Measurements from ENCODE around the gene DYNC2H1.
"Not testable (repeated sequence)": the region's sequence is repeated elsewhere in the genome, so short reads cannot be mapped to it uniquely, and the experiment has no call there.

The DYNC2H1 gene

GRCh38 chr11:103359216-103359615 is 250.0 kb downstream of the DYNC2H1 start:
- H3K9ac ChIP-seq (ENCODE audit: low read depth in 1 of 2, low read length in 2 of 2) = no peak overlapping the region
- no peaks in the 10 kb centered on the region for H3K4me1 ChIP-seq (ENCODE audit: control insufficient read depth in 1 of 2, insufficient read depth in 2 of 2, low read length in 2 of 2)
- H3K4me3 ChIP-seq (ENCODE audit: low read depth in 1 of 2, low read length in 2 of 2) = no peak overlapping the region
- H3K36me3 ChIP-seq (ENCODE audit: control insufficient read depth in 1 of 2, insufficient read depth in 2 of 2, low read length in 2 of 2) = no peaks in the 10 kb centered on the region
- H3K9me3 ChIP-seq (ENCODE audit: control insufficient read depth in 1 of 2, low read length in 2 of 2) = no peaks in the 10 kb centered on the region
- no peak overlapping the region for H3K27ac ChIP-seq (ENCODE audit: low read depth, low read length)
- H3K27me3 ChIP-seq (ENCODE audit: control insufficient read depth in 1 of 2, insufficient read depth in 2 of 2, low read length in 2 of 2) = no peaks in the 10 kb centered on the region

GRCh38 chr11:103364687-103365086 is 255.5 kb downstream of the DYNC2H1 start:
- Histone ChIP-seq H3K4me1 (ENCODE audit: control insufficient read depth in 1 of 2, insufficient read depth in 2 of 2, low read length in 2 of 2) (no peaks in the 10 kb centered on the region), H3K27me3 (ENCODE audit: control insufficient read depth in 1 of 2, insufficient read depth in 2 of 2, low read length in 2 of 2) (no peaks in the 10 kb centered on the region), H3K9me3 (ENCODE audit: control insufficient read depth in 1 of 2, low read length in 2 of 2) (no peaks in the 10 kb centered on the region), H3K36me3 (ENCODE audit: control insufficient read depth in 1 of 2, insufficient read depth in 2 of 2, low read length in 2 of 2) (no peaks in the 10 kb centered on the region), H3K27ac (ENCODE audit: low read depth, low read length) (no peak overlapping the region), H3K9ac (ENCODE audit: low read depth in 1 of 2, low read length in 2 of 2) (no peak overlapping the region), H3K4me3 (ENCODE audit: low read depth in 1 of 2, low read length in 2 of 2) (no peak overlapping the region)

- Histone ChIP-seq H3K9me3 (ENCODE audit: control insufficient read depth in 1 of 2, low read length in 2 of 2) (no peaks in the 10 kb centered on the region), H3K27ac (ENCODE audit: low read depth, low read length) (no peak overlapping the region), H3K4me3 (ENCODE audit: low read depth in 1 of 2, low read length in 2 of 2) (no peak overlapping the region)
These were observed 258.4 kb downstream of the DYNC2H1 start for GRCh38 chr11:103367650-103368049.

GRCh38 chr11:103368145-103368544 is 258.9 kb downstream of the DYNC2H1 start:
- H3K36me3 ChIP-seq (ENCODE audit: control insufficient read depth in 1 of 2, insufficient read depth in 2 of 2, low read length in 2 of 2) = no peaks in the 10 kb centered on the region
- H3K9me3 ChIP-seq (ENCODE audit: control insufficient read depth in 1 of 2, low read length in 2 of 2) = peaks cover 0 to under 1% of the 10 kb centered on the region in 2 donors
- no peaks in the 10 kb centered on the region for H3K4me1 ChIP-seq (ENCODE audit: control insufficient read depth in 1 of 2, insufficient read depth in 2 of 2, low read length in 2 of 2)
- no peak overlapping the region for H3K9ac ChIP-seq (ENCODE audit: low read depth in 1 of 2, low read length in 2 of 2)
- no peak overlapping the region for H3K27ac ChIP-seq (ENCODE audit: low read depth, low read length)
- no peaks in the 10 kb centered on the region for H3K27me3 ChIP-seq (ENCODE audit: control insufficient read depth in 1 of 2, insufficient read depth in 2 of 2, low read length in 2 of 2)
- no peak overlapping the region for H3K4me3 ChIP-seq (ENCODE audit: low read depth in 1 of 2, low read length in 2 of 2)

More at GRCh38 chr11:103367650-103368049, 258.4 kb downstream of the DYNC2H1 start:
- Histone ChIP-seq H3K27me3 (ENCODE audit: control insufficient read depth in 1 of 2, insufficient read depth in 2 of 2, low read length in 2 of 2) (no peaks in the 10 kb centered on the region), H3K36me3 (ENCODE audit: control insufficient read depth in 1 of 2, insufficient read depth in 2 of 2, low read length in 2 of 2) (no peaks in the 10 kb centered on the region), H3K9ac (ENCODE audit: low read depth in 1 of 2, low read length in 2 of 2) (no peak overlapping the region), H3K4me1 (ENCODE audit: control insufficient read depth in 1 of 2, insufficient read depth in 2 of 2, low read length in 2 of 2) (no peaks in the 10 kb centered on the region)

- Histone ChIP-seq H3K9me3 (ENCODE audit: control insufficient read depth in 1 of 2, low read length in 2 of 2) (peaks cover 3 to 12% of the 10 kb centered on the region in 2 donors), H3K27me3 (ENCODE audit: control insufficient read depth in 1 of 2, insufficient read depth in 2 of 2, low read length in 2 of 2) (no peaks in the 10 kb centered on the region), H3K36me3 (ENCODE audit: control insufficient read depth in 1 of 2, insufficient read depth in 2 of 2, low read length in 2 of 2) (no peaks in the 10 kb centered on the region), H3K4me3 (ENCODE audit: low read depth in 1 of 2, low read length in 2 of 2) (no peak overlapping the region), H3K9ac (ENCODE audit: low read depth in 1 of 2, low read length in 2 of 2) (no peak overlapping the region), H3K27ac (ENCODE audit: low read depth, low read length) (no peak overlapping the region), H3K4me1 (ENCODE audit: control insufficient read depth in 1 of 2, insufficient read depth in 2 of 2, low read length in 2 of 2) (no peaks in the 10 kb centered on the region)
These were observed 260.9 kb downstream of the DYNC2H1 start for GRCh38 chr11:103370076-103370475.

GRCh38 chr11:103372906-103373305 is 263.7 kb downstream of the DYNC2H1 start:
- H3K9me3 ChIP-seq (ENCODE audit: control insufficient read depth in 1 of 2, low read length in 2 of 2) = peaks cover 3 to 12% of the 10 kb centered on the region in 2 donors
- no peak overlapping the region for H3K9ac ChIP-seq (ENCODE audit: low read depth in 1 of 2, low read length in 2 of 2)
- H3K36me3 ChIP-seq (ENCODE audit: control insufficient read depth in 1 of 2, insufficient read depth in 2 of 2, low read length in 2 of 2) = no peaks in the 10 kb centered on the region
- H3K27me3 ChIP-seq (ENCODE audit: control insufficient read depth in 1 of 2, insufficient read depth in 2 of 2, low read length in 2 of 2) = no peaks in the 10 kb centered on the region
- no peak overlapping the region for H3K4me3 ChIP-seq (ENCODE audit: low read depth in 1 of 2, low read length in 2 of 2)
- H3K4me1 ChIP-seq (ENCODE audit: control insufficient read depth in 1 of 2, insufficient read depth in 2 of 2, low read length in 2 of 2) = no peaks in the 10 kb centered on the region
- no peak overlapping the region for H3K27ac ChIP-seq (ENCODE audit: low read depth, low read length)

GRCh38 chr11:103374227-103374626 is 265.0 kb downstream of the DYNC2H1 start:
- not testable (repeated sequence) for H3K27me3 ChIP-seq (ENCODE audit: control insufficient read depth in 1 of 2, insufficient read depth in 2 of 2, low read length in 2 of 2); H3K36me3 ChIP-seq (ENCODE audit: control insufficient read depth in 1 of 2, insufficient read depth in 2 of 2, low read length in 2 of 2); H3K4me1 ChIP-seq (ENCODE audit: control insufficient read depth in 1 of 2, insufficient read depth in 2 of 2, low read length in 2 of 2); H3K27ac ChIP-seq (ENCODE audit: low read depth, low read length); H3K4me3 ChIP-seq (ENCODE audit: low read depth in 1 of 2, low read length in 2 of 2); H3K9ac ChIP-seq (ENCODE audit: low read depth in 1 of 2, low read length in 2 of 2)
- peaks cover 3 to 12% of the 10 kb centered on the region in 2 donors for H3K9me3 ChIP-seq (ENCODE audit: control insufficient read depth in 1 of 2, low read length in 2 of 2)

GRCh38 chr11:103378931-103379330 is 269.7 kb downstream of the DYNC2H1 start:
- H3K4me3 ChIP-seq (ENCODE audit: low read depth in 1 of 2, low read length in 2 of 2) = no peak overlapping the region
- H3K4me1 ChIP-seq (ENCODE audit: control insufficient read depth in 1 of 2, insufficient read depth in 2 of 2, low read length in 2 of 2) = no peaks in the 10 kb centered on the region
- no peak overlapping the region for H3K9ac ChIP-seq (ENCODE audit: low read depth in 1 of 2, low read length in 2 of 2)
- no peak overlapping the region for H3K27ac ChIP-seq (ENCODE audit: low read depth, low read length)
- peaks cover 3 to 7% of the 10 kb centered on the region in 2 donors for H3K9me3 ChIP-seq (ENCODE audit: control insufficient read depth in 1 of 2, low read length in 2 of 2)
- no peaks in the 10 kb centered on the region for H3K27me3 ChIP-seq (ENCODE audit: control insufficient read depth in 1 of 2, insufficient read depth in 2 of 2, low read length in 2 of 2)
- no peaks in the 10 kb centered on the region for H3K36me3 ChIP-seq (ENCODE audit: control insufficient read depth in 1 of 2, insufficient read depth in 2 of 2, low read length in 2 of 2)

- Histone ChIP-seq H3K27me3 (ENCODE audit: control insufficient read depth in 1 of 2, insufficient read depth in 2 of 2, low read length in 2 of 2) (no peaks in the 10 kb centered on the region), H3K4me3 (ENCODE audit: low read depth in 1 of 2, low read length in 2 of 2) (no peak overlapping the region), H3K9me3 (ENCODE audit: control insufficient read depth in 1 of 2, low read length in 2 of 2) (peaks cover 0 to under 1% of the 10 kb centered on the region in 2 donors), H3K4me1 (ENCODE audit: control insufficient read depth in 1 of 2, insufficient read depth in 2 of 2, low read length in 2 of 2) (no peaks in the 10 kb centered on the region), H3K27ac (ENCODE audit: low read depth, low read length) (no peak overlapping the region), H3K9ac (ENCODE audit: low read depth in 1 of 2, low read length in 2 of 2) (no peak overlapping the region), H3K36me3 (ENCODE audit: control insufficient read depth in 1 of 2, insufficient read depth in 2 of 2, low read length in 2 of 2) (no peaks in the 10 kb centered on the region)
These were observed 270.8 kb downstream of the DYNC2H1 start for GRCh38 chr11:103380031-103380430.

- no peak overlapping the region for H3K27ac ChIP-seq (ENCODE audit: low read depth, low read length)
- no peaks in the 10 kb centered on the region for H3K27me3 ChIP-seq (ENCODE audit: control insufficient read depth in 1 of 2, insufficient read depth in 2 of 2, low read length in 2 of 2)
- no peaks in the 10 kb centered on the region for H3K4me1 ChIP-seq (ENCODE audit: control insufficient read depth in 1 of 2, insufficient read depth in 2 of 2, low read length in 2 of 2)
- H3K9ac ChIP-seq (ENCODE audit: low read depth in 1 of 2, low read length in 2 of 2) = no peak overlapping the region
- no peak overlapping the region for H3K4me3 ChIP-seq (ENCODE audit: low read depth in 1 of 2, low read length in 2 of 2)
- no peaks in the 10 kb centered on the region for H3K9me3 ChIP-seq (ENCODE audit: control insufficient read depth in 1 of 2, low read length in 2 of 2)
- no peaks in the 10 kb centered on the region for H3K36me3 ChIP-seq (ENCODE audit: control insufficient read depth in 1 of 2, insufficient read depth in 2 of 2, low read length in 2 of 2)
These were observed 275.4 kb downstream of the DYNC2H1 start for GRCh38 chr11:103384652-103385051.

GRCh38 chr11:103395612-103396011 is 286.4 kb downstream of the DYNC2H1 start:
- no peak overlapping the region for H3K27ac ChIP-seq (ENCODE audit: low read depth, low read length)
- H3K27me3 ChIP-seq (ENCODE audit: control insufficient read depth in 1 of 2, insufficient read depth in 2 of 2, low read length in 2 of 2) = no peaks in the 10 kb centered on the region
- H3K4me3 ChIP-seq (ENCODE audit: low read depth in 1 of 2, low read length in 2 of 2) = no peak overlapping the region
- no peaks in the 10 kb centered on the region for H3K9me3 ChIP-seq (ENCODE audit: control insufficient read depth in 1 of 2, low read length in 2 of 2)
- no peaks in the 10 kb centered on the region for H3K36me3 ChIP-seq (ENCODE audit: control insufficient read depth in 1 of 2, insufficient read depth in 2 of 2, low read length in 2 of 2)
- H3K9ac ChIP-seq (ENCODE audit: low read depth in 1 of 2, low read length in 2 of 2) = no peak overlapping the region
- H3K4me1 ChIP-seq (ENCODE audit: control insufficient read depth in 1 of 2, insufficient read depth in 2 of 2, low read length in 2 of 2) = no peaks in the 10 kb centered on the region

Data from duodenal mucosa (tissue), 2 donors.